HEK293 (cell line): ENCODE measurements around the gene ITPKC.

Experiments used
- GLIS1 ChIP-seq: fragments of 450-650 bp; formaldehyde crosslinking; IDR thresholded peaks from 2 replicates; pipeline ENCODE4 v1.5.1; 2016; ENCODE audit warnings: missing biosample characterization, missing genetic modification characterization
- HOXD13 ChIP-seq: sonication (generic); formaldehyde crosslinking; IDR thresholded peaks from 2 replicates; pipeline ENCODE4 v1.8.0; 2022; ENCODE audit warnings: missing genetic modification reagents, borderline replicate concordance
- MYNN ChIP-seq: fragments of 450-650 bp; formaldehyde crosslinking; IDR thresholded peaks from 2 replicates; pipeline ENCODE4 v1.5.1; 2016; ENCODE audit warnings: missing biosample characterization, missing genetic modification characterization, borderline replicate concordance
- SP2 ChIP-seq: fragments of 450-650 bp; formaldehyde crosslinking; IDR thresholded peaks from 2 replicates; pipeline ENCODE4 v1.5.1; 2016; ENCODE audit warnings: missing biosample characterization, missing genetic modification characterization
- ZNF10 ChIP-seq: fragments of 450-650 bp; formaldehyde crosslinking; IDR thresholded peaks from 2 replicates; pipeline ENCODE4 v1.5.1; 2017; ENCODE audit warnings: missing biosample characterization, missing genetic modification characterization
- ZNF121 ChIP-seq: fragments of 450-650 bp; formaldehyde crosslinking; IDR thresholded peaks from 2 replicates; pipeline ENCODE4 v1.5.1; 2016; ENCODE audit warnings: missing biosample characterization, missing genetic modification characterization
- ZNF155 ChIP-seq: fragments of 450-650 bp; formaldehyde crosslinking; IDR thresholded peaks from 2 replicates; pipeline ENCODE4 v1.5.1; 2016; ENCODE audit warnings: missing biosample characterization, missing genetic modification characterization
- ZNF174 ChIP-seq: fragments of 450-650 bp; formaldehyde crosslinking; IDR thresholded peaks from 2 replicates; pipeline ENCODE4 v1.5.0; 2017; ENCODE audit warnings: missing biosample characterization, mild to moderate bottlenecking, missing genetic modification characterization
- ZNF280C ChIP-seq: fragments of 450-650 bp; formaldehyde crosslinking; IDR thresholded peaks from 2 replicates; pipeline ENCODE4 v1.5.1; 2016; ENCODE audit warnings: missing biosample characterization, missing genetic modification characterization
- ZNF335 ChIP-seq: fragments of 450-650 bp; formaldehyde crosslinking; conservative IDR thresholded peaks from 2 replicates; pipeline ENCODE4 v1.5.1; 2016; ENCODE audit warnings: missing biosample characterization, missing genetic modification characterization
- ZNF354C ChIP-seq: fragments of 450-650 bp; formaldehyde crosslinking; IDR thresholded peaks from 2 replicates; pipeline ENCODE4 v1.5.1; 2016; ENCODE audit warnings: missing biosample characterization, missing genetic modification characterization, low read depth, borderline replicate concordance
- ZNF391 ChIP-seq: fragments of 450-650 bp; formaldehyde crosslinking; IDR thresholded peaks from 2 replicates; pipeline ENCODE4 v1.5.1; 2016; ENCODE audit warnings: low read depth, missing biosample characterization, missing genetic modification characterization, borderline replicate concordance
- ZNF426 ChIP-seq: fragments of 450-650 bp; formaldehyde crosslinking; IDR thresholded peaks from 2 replicates; pipeline ENCODE4 v1.5.1; 2017; ENCODE audit warnings: missing biosample characterization, missing genetic modification characterization, mild to moderate bottlenecking, inconsistent platforms, moderate library complexity
- ZNF549 ChIP-seq: fragments of 450-650 bp; IDR thresholded peaks from 2 replicates; pipeline ENCODE4 v1.5.1; 2018; ENCODE audit warnings: missing biosample characterization, missing genetic modification characterization, mild to moderate bottlenecking, inconsistent platforms, moderate library complexity
- ZNF677 ChIP-seq: fragments of 450-650 bp; IDR thresholded peaks from 2 replicates; pipeline ENCODE4 v1.5.0; 2018; ENCODE audit warnings: missing biosample characterization, mild to moderate bottlenecking, missing genetic modification characterization, moderate library complexity
- ZNF701 ChIP-seq: fragments of 450-650 bp; formaldehyde crosslinking; IDR thresholded peaks from 2 replicates; pipeline ENCODE4 v1.5.1; 2016; ENCODE audit warnings: missing biosample characterization, missing genetic modification characterization
- ZNF791 ChIP-seq: fragments of 450-650 bp; formaldehyde crosslinking; IDR thresholded peaks from 2 replicates; pipeline ENCODE4 v1.5.1; 2016; ENCODE audit warnings: missing biosample characterization, missing genetic modification characterization
- TF ChIP-seq, protein P1 (sequence below): fragments of 450-650 bp; formaldehyde crosslinking; IDR thresholded peaks from 2 replicates; pipeline ENCODE4 v1.5.1; 2016; ENCODE audit warnings: missing biosample characterization, missing genetic modification characterization, borderline replicate concordance
- TF ChIP-seq, protein P2 (sequence below): fragments of 450-650 bp; formaldehyde crosslinking; IDR thresholded peaks from 2 replicates; pipeline ENCODE4 v1.5.1; 2016; ENCODE audit warnings: missing biosample characterization, missing genetic modification characterization, borderline replicate concordance
- TF ChIP-seq, protein P3 (sequence below): fragments of 450-650 bp; IDR thresholded peaks from 2 replicates; pipeline ENCODE4 v1.5.1; 2018; ENCODE audit warnings: missing biosample characterization, mild to moderate bottlenecking, missing genetic modification characterization
- TF ChIP-seq, protein P4 (sequence below): fragments of 450-650 bp; formaldehyde crosslinking; IDR thresholded peaks from 2 replicates; pipeline ENCODE4 v1.5.1; 2016; ENCODE audit warnings: missing biosample characterization, missing genetic modification characterization, borderline replicate concordance
- TF ChIP-seq, protein P5 (sequence below): fragments of 450-650 bp; formaldehyde crosslinking; IDR thresholded peaks from 2 replicates; pipeline ENCODE4 v1.5.1; 2017; ENCODE audit warnings: missing biosample characterization, missing genetic modification characterization

Gene ITPKC

GRCh38 chr19:40750058-40750873 is 33.4 kb downstream of the ITPKC start, which contains the start of gene ACTMAP (continued):
- no peak for TF ChIP-seq ZNF280C (tag by site-specific recombination)
- TF ChIP-seq, protein P1, sequence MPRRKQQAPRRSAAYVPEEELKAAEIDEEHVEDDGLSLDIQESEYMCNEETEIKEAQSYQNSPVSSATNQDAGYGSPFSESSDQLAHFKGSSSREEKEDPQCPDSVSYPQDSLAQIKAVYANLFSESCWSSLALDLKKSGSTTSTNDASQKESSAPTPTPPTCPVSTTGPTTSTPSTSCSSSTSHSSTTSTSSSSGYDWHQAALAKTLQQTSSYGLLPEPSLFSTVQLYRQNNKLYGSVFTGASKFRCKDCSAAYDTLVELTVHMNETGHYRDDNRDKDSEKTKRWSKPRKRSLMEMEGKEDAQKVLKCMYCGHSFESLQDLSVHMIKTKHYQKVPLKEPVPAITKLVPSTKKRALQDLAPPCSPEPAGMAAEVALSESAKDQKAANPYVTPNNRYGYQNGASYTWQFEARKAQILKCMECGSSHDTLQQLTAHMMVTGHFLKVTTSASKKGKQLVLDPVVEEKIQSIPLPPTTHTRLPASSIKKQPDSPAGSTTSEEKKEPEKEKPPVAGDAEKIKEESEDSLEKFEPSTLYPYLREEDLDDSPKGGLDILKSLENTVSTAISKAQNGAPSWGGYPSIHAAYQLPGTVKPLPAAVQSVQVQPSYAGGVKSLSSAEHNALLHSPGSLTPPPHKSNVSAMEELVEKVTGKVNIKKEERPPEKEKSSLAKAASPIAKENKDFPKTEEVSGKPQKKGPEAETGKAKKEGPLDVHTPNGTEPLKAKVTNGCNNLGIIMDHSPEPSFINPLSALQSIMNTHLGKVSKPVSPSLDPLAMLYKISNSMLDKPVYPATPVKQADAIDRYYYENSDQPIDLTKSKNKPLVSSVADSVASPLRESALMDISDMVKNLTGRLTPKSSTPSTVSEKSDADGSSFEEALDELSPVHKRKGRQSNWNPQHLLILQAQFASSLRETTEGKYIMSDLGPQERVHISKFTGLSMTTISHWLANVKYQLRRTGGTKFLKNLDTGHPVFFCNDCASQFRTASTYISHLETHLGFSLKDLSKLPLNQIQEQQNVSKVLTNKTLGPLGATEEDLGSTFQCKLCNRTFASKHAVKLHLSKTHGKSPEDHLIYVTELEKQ (tag by site-specific recombination): peak; percentile 63
- no peak for TF ChIP-seq ZNF701 (tag by site-specific recombination)
- no peak for TF ChIP-seq ZNF155 (tag by site-specific recombination)
- TF ChIP-seq ZNF791 (tag by site-specific recombination): no peak
- no peak for TF ChIP-seq ZNF335 (tag by site-specific recombination)
- TF ChIP-seq ZNF426: no peak
- TF ChIP-seq ZNF391 (tag by site-specific recombination): peak; percentile 91; the same call in 1 of the 2 replicates
- TF ChIP-seq, protein P2, sequence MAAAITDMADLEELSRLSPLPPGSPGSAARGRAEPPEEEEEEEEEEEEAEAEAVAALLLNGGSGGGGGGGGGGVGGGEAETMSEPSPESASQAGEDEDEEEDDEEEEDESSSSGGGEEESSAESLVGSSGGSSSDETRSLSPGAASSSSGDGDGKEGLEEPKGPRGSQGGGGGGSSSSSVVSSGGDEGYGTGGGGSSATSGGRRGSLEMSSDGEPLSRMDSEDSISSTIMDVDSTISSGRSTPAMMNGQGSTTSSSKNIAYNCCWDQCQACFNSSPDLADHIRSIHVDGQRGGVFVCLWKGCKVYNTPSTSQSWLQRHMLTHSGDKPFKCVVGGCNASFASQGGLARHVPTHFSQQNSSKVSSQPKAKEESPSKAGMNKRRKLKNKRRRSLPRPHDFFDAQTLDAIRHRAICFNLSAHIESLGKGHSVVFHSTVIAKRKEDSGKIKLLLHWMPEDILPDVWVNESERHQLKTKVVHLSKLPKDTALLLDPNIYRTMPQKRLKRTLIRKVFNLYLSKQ (tag by site-specific recombination): no peak
- TF ChIP-seq SP2 (tag by site-specific recombination): peak; percentile 99
- TF ChIP-seq ZNF677 (tag by site-specific recombination): no peak
- TF ChIP-seq, protein P3, sequence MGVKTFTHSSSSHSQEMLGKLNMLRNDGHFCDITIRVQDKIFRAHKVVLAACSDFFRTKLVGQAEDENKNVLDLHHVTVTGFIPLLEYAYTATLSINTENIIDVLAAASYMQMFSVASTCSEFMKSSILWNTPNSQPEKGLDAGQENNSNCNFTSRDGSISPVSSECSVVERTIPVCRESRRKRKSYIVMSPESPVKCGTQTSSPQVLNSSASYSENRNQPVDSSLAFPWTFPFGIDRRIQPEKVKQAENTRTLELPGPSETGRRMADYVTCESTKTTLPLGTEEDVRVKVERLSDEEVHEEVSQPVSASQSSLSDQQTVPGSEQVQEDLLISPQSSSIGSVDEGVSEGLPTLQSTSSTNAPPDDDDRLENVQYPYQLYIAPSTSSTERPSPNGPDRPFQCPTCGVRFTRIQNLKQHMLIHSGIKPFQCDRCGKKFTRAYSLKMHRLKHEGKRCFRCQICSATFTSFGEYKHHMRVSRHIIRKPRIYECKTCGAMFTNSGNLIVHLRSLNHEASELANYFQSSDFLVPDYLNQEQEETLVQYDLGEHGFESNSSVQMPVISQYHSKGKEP (tag by site-specific recombination): 0 out of 2 replicates have a peak, but pooled peaks have one; percentile 52
- no peak for TF ChIP-seq ZNF174 (tag by site-specific recombination)
- no peak for TF ChIP-seq ZNF10 (tag by site-specific recombination)
- TF ChIP-seq, protein P4, sequence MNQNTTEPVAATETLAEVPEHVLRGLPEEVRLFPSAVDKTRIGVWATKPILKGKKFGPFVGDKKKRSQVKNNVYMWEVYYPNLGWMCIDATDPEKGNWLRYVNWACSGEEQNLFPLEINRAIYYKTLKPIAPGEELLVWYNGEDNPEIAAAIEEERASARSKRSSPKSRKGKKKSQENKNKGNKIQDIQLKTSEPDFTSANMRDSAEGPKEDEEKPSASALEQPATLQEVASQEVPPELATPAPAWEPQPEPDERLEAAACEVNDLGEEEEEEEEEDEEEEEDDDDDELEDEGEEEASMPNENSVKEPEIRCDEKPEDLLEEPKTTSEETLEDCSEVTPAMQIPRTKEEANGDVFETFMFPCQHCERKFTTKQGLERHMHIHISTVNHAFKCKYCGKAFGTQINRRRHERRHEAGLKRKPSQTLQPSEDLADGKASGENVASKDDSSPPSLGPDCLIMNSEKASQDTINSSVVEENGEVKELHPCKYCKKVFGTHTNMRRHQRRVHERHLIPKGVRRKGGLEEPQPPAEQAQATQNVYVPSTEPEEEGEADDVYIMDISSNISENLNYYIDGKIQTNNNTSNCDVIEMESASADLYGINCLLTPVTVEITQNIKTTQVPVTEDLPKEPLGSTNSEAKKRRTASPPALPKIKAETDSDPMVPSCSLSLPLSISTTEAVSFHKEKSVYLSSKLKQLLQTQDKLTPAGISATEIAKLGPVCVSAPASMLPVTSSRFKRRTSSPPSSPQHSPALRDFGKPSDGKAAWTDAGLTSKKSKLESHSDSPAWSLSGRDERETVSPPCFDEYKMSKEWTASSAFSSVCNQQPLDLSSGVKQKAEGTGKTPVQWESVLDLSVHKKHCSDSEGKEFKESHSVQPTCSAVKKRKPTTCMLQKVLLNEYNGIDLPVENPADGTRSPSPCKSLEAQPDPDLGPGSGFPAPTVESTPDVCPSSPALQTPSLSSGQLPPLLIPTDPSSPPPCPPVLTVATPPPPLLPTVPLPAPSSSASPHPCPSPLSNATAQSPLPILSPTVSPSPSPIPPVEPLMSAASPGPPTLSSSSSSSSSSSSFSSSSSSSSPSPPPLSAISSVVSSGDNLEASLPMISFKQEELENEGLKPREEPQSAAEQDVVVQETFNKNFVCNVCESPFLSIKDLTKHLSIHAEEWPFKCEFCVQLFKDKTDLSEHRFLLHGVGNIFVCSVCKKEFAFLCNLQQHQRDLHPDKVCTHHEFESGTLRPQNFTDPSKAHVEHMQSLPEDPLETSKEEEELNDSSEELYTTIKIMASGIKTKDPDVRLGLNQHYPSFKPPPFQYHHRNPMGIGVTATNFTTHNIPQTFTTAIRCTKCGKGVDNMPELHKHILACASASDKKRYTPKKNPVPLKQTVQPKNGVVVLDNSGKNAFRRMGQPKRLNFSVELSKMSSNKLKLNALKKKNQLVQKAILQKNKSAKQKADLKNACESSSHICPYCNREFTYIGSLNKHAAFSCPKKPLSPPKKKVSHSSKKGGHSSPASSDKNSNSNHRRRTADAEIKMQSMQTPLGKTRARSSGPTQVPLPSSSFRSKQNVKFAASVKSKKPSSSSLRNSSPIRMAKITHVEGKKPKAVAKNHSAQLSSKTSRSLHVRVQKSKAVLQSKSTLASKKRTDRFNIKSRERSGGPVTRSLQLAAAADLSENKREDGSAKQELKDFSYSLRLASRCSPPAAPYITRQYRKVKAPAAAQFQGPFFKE (tag by site-specific recombination): no peak
- TF ChIP-seq MYNN (tag by site-specific recombination): no peak
- TF ChIP-seq ZNF549 (tag by site-specific recombination): no peak
- TF ChIP-seq ZNF121 (tag by site-specific recombination): no peak
- no peak for TF ChIP-seq ZNF354C
- TF ChIP-seq, protein P5, sequence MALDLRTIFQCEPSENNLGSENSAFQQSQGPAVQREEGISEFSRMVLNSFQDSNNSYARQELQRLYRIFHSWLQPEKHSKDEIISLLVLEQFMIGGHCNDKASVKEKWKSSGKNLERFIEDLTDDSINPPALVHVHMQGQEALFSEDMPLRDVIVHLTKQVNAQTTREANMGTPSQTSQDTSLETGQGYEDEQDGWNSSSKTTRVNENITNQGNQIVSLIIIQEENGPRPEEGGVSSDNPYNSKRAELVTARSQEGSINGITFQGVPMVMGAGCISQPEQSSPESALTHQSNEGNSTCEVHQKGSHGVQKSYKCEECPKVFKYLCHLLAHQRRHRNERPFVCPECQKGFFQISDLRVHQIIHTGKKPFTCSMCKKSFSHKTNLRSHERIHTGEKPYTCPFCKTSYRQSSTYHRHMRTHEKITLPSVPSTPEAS (tag by site-specific recombination): peak; percentile 59
- no peak for TF ChIP-seq HOXD13 (CRISPR knock-in tag)
- TF ChIP-seq GLIS1 (tag by site-specific recombination): peak; percentile 89
